ENCODE data around the gene CAMK1D.

DNA sequence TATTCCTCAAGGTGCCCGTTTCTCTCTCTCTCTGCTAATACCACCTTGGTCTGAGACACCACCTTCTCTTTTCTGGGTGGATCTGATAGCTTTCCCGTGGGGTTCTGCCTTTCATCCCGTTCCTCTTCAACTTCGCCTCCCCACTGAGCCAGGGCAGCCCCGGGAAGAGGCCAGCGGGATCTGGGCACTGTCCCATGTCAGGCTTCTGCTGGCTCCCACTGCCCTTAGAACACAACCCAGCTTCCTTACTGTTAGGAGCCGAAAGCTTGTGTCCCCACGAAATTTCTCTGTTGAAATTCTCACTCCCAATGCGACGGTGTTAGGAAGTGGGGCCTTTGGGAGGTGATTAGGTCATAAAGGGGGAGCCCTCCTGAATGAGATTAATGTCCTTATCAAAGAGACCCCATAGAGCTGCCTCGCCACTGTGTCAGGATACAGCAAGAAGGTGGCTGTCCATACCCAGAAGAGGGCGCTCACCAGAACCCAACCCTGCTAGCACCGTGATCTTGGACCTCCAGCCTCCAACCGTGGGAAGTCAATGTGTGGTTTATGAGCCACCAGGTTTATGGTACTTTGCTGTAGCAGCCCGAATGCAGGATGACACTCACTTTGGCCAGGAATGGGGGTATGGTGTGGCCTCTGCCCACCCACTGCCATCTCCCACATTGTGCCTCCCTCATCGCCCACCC, 79.2 kb downstream of the CAMK1D start:
- TF ChIP-seq, protein P1, sequence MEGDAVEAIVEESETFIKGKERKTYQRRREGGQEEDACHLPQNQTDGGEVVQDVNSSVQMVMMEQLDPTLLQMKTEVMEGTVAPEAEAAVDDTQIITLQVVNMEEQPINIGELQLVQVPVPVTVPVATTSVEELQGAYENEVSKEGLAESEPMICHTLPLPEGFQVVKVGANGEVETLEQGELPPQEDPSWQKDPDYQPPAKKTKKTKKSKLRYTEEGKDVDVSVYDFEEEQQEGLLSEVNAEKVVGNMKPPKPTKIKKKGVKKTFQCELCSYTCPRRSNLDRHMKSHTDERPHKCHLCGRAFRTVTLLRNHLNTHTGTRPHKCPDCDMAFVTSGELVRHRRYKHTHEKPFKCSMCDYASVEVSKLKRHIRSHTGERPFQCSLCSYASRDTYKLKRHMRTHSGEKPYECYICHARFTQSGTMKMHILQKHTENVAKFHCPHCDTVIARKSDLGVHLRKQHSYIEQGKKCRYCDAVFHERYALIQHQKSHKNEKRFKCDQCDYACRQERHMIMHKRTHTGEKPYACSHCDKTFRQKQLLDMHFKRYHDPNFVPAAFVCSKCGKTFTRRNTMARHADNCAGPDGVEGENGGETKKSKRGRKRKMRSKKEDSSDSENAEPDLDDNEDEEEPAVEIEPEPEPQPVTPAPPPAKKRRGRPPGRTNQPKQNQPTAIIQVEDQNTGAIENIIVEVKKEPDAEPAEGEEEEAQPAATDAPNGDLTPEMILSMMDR (IDR thresholded peaks at IDR 0.05), result no peak
- TF ChIP-seq POLR2AphosphoS5 (IDR thresholded peaks at IDR 0.05), result no peak

Measured in stomach (tissue), 4 donors.